GM21528 (cell line): ENCODE measurements around the gene MPZL2.

Source experiments
- ATAC-seq: cut with Tn5 transposase; IDR thresholded peaks from one replicate; pipeline ENCODE4 v1.9.1; 2021; ENCODE audit warnings: mild to moderate bottlenecking, moderate library complexity; ENCODE audit not compliant: unreplicated experiment, low FRiP score

The MPZL2 gene

DNA sequence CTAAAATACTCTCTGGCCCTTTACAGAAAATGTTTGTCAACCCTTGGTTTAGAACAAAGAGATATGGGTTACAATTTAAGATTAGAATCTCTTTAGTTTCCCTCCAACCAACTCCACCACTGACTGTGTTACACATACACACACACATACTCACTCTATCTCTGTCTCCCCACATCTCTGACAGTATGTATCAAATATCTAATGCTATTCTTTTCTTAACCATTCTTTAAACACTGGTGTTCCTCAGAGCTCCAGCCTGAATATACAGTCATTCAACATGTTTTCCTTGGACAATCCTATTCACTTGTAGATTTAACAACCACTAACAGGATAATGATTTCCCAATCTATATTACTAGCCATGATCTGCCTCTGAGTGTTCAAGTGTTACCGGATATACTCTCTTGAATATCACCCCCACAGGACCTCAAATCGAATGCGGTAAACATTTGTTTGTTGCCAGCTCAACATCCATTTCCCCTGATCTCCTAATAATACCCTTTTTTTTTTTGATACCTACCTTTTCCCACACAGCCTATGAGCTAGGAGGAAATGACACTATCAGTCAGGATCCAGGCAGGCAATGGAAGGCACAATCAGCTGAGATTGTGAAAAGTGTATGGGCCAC, 18.0 kb downstream of the MPZL2 start:
- ATAC-seq: no peak

DNA sequence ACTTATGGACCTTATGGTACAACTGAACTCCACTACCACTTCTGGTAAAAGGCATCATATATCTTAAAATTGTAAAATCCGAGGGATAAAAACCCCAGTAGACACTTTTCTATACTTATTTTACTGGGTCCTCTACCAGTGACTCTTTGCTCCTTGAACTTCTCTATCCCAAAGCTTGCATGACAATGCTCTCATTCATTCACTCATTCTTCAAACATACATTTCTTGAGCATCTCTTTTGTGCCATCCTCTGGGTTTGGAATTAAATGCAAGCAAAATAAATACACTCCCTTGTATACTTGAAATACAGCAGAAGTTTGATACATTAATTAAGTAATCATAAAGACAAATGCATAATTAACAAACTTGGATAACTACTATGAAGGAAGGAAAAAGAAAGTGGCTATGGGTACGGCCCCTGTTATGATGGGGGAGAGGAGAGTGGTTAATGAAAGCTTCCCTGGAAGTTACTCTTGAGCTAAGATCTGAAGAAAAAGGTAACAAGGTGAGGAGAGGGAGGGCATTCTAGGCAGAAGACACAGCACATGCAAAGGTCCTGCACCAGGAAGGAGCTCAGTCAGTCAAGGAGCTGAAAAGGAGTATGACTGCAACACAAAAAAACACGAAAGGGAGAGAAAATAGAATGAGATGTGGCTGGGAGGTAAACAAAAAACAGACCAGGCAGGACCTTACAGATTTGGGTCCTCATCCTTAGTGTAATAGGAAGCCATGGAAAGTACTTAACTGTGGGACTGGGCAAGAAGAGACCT, 19.9 kb downstream of the MPZL2 start:
- no peak for ATAC-seq

DNA sequence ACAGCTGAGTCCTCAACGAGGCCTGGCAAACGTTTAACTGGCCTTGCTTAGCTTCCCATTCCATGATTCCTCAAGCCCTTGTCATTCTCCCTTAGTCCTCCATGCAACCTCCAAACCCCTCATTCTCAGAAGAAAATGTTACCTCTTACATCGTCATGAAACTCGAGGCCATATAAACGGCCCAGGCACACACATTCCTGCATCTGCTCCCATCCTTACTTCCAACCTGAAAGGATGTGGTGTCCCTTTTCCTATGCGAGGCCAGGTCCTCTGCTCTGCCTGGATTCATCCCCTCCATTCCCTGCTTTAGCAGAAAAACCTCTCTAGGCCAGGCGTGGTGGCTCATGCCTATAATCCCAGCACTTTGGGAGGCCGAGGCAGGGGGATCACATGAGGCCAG, 20.9 kb downstream of the MPZL2 start:
- ATAC-seq: no peak

DNA sequence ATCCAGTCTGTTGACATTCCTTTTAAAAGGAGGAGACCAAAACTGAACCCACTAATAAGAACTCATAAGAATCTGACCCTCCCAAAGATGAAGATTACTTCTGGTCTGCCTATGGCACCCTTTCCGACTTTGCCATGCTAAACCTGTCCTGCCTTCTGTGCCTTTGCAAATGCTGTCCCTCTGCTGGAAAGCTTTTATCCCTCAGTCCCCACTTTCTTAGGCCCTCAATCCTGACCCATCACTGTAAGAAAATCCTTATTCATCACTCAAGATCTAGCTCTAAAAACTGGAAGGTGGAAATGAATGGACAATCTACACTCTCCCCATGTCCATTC, 22.4 kb downstream of the MPZL2 start:
- no peak for ATAC-seq

DNA sequence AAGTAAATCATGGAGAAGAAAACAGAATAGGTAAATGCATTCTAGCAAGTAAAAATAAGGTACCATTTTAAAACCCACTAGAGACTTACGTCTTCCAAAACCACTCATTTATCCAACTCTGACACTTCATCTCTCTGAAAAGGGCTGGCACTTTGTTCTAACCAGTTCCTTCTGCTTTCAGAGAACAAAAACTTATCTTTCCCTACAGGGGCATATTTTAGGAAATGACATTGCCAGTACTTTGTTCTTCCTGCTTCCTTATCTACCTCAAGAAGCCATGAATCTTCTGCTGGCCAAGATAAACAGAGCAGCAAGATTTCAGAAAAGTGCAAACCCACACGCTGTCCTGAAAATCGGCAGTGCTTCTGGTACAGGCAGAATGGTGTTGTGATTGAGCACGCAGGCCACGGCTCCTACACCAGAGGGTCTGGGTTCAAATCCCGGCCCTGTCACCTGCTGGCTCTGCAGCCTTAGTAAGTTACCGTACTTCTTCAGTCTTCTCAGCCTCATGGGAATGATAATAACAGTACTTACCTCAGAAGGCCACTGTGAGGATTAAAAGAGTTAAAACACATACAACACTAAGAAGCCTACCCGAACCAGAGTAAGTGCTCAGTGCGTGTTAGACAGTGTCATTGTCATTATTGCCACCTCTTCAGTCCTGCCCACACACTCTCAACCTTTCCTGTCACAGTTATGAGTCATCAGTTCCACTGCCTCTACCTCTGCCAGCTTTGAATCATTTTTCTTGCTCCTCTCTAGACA, 22.9 kb downstream of the MPZL2 start:
- no peak for ATAC-seq

DNA sequence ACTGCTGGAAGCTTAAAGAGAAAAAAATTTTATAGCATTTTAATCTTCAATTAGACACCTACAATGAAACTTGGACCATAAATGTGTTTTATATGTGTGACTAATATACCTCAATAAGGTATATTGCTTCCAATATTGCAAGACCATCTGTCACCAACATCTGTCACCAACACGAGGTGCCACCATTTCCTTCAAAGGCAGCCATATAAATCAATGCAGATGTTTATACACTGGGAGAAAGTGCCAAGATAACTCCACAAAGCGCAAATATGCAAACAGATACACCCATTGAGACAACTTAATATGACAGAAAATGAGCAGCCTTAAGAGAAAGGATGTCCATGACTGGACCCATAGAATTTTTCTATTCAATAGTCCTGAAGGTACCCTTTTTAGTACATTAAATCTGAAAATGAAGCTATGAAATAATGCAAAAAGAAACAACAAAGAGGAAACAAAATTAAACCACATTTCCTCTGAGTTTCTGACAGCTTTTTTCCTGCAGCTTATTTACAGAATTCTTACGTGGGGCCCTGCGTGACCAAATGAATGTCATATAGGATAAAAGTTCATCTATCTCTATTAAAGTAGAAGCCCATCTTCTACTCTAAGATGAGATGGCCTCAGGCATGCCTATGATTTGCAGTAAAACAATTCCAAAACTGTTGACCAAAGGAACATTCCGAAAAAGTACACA, 24.4 kb downstream of the MPZL2 start:
- no peak for ATAC-seq

DNA sequence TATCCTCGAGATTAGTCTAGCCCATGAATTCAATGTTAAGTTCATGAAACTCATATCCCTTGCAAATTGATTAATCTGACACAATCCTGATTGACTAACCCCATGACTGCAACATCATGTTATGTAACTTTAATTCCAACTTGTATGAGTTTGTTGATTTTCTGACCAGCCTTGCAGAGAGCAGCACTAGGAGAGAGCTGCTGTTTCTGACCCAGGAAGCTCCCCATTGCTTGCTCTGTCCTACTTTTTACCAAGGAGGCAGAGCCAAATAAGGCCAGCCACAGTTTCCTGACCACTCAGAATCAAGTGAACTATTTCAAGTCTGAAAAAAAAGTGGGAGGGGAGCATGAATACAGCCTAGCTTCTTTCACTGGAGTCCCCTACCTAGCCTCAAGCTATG, 25.2 kb downstream of the MPZL2 start:
- no peak for ATAC-seq

DNA sequence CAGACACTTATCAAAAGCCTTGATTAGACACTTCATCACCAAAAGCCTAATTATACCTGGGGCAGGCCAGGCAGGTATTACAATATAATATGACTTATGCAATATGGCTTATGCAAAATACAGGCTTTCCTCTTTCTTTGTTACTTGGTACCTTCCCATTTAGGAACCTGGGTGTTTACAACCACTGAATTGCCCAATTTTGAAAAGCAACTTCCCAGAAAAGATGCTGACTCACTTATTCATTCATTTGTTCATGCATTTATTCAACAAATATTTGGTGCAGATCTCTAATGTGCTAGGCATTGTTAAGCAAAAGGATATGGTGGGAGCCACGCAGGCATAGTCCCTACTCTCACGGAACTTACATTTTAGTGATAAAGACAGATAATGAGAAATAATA, 25.7 kb downstream of the MPZL2 start:
- ATAC-seq: no peak

DNA sequence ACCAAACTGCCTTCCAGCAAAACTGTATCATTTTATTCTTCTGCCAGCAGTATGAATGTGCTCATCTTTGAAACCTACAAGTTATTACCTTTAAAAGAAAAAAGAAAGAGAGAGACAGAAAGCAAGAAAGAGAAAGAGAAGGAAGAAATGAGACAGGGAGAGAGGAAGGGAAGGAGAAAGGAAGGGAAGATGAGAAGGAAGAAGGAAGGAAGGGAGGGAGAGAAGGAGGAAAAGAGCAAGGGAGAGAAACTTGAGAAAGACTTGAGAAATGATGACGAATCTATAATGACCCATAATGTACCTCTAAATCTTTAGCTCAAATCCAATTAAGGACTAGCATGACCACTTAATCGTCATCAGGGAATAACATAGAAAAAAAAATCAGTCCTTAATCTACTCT, 27.9 kb downstream of the MPZL2 start:
- ATAC-seq: no peak

DNA sequence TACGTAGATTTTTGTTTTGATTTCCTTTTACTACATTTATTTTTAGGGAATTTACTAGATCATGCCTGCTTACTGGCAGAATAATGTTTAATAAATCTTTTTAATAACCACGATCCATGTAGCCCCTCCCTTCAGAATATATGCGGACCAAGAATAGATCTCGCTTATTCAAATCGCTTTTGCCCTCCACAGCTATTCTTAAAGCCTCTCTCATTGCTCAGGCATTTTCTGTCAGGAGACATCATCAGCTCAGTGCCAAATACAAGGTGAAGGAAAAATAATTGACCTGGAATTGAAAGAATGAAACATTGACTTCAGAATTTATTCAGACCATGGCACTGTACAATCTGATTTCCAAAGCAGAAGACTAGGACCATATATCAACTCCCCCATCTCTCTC, 29.3 kb downstream of the MPZL2 start:
- ATAC-seq: no peak

DNA sequence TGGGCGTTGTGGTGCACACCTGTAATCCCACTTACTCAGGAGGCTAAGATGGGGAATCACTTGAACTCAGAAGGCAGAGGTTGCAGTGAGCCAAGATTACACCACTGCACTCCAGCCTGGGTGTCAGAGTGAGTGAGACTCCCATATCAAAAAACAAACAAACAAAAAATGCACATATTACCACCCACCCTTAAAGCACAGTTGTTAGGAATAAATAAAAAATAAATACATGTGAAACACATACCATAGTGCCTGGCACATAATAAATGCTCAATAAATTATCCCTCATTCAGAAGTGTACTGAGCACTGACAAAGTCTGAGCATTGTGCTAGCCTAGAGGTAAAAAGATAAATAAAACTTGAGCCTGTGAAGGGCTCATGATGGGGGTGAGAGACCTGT, 30.2 kb downstream of the MPZL2 start:
- ATAC-seq: no peak

DNA sequence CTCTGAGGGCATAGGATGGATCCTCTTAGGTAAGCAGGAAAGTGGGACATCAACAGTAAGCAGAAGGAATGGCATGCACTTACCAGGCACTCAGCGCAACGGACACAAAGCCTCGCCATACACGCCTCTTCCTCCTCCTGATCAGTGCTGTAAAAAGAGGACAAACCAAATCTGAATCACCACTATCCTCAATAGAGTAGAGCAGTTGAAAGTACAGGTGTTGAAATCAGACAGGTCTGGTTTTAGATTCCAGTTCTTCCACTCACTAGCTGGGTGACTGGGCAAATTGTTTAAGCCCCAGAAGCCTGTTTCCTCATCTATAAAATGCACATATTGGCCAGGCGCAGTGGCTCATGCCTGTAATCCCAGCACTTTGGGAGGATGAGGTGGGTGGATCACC, 30.7 kb downstream of the MPZL2 start:
- ATAC-seq: no peak

DNA sequence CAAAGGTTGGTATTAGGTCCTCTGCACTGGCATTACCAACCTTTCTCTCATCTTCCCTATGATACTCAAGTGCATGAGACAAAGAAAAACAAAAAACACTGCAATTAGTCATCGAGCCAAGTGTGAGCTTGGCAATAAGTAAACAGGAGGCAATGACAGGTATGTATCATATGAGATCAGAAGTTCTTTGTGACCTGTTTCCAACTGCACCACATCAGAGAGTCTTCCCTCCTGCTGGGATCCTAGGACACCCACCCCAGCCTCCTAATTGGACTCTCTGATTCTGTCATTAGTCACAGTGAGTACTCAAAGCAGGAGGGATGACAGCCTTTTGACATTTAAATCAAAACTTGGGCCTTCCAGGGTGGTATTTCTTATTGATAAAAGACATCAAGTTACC, 31.4 kb downstream of the MPZL2 start:
- no peak for ATAC-seq

DNA sequence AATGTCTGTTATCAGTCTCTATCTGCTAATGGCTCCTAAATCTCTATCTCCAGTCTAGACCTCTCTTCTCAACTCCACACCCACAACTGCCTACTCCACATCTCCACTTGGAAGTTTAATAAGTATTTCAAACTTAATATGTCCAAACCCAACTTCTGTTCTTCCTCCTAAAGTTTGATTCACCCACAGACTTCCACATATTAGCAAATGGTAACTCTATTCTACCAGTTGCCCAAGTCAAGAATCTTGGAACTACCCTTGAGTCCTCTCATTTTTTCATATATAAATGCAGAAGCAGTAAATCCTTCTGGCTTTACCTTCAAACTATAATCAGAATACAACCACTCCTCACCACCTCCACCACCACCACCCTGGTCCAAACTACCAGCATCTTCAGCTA, 32.6 kb downstream of the MPZL2 start:
- ATAC-seq: no peak

DNA sequence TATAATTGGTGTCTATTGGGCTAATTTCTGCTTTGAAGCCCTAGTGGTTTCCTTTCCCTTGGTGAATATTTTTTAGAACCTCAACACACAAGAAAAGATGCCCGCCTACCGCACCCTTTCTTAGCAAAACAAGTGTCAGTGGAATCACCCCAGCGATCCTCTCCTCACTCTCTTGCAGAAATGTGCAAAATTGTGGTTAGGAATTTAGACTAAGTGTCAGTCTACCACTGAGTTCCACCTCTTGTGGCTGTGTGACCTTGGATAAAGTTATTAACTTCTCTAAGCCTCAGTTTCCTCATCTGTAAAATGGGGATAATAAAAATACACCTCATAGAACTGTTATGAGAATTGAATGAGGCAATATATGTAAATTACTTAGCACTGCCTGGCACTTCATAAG, 34.0 kb downstream of the MPZL2 start:
- no peak for ATAC-seq

DNA sequence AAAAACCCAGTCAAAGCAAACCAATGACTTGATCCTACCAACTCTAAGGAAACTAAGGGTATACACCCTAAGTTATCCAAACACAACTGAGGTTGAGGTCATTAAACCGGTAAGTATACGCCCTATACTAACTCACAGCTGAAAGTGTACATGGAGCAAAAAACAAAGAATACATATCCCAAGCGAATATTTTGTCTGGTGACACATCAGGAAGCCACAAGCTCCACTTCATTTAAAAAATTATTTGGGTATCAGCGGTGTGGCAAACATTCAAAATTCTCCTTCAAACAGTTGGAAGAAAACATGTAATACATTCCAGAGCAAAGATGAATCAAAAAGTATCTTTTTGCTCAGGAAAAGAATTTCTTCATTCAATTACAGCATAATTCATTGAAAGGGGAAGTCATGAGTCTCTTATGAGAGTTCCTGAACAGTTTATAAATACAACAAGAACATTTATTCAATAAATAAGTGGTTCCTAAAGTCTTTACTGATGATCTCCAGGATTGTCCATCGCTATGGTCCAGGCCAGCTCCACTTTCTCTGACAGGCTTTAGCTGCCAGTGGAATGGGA, 34.7 kb downstream of the MPZL2 start:
- ATAC-seq: no peak

DNA sequence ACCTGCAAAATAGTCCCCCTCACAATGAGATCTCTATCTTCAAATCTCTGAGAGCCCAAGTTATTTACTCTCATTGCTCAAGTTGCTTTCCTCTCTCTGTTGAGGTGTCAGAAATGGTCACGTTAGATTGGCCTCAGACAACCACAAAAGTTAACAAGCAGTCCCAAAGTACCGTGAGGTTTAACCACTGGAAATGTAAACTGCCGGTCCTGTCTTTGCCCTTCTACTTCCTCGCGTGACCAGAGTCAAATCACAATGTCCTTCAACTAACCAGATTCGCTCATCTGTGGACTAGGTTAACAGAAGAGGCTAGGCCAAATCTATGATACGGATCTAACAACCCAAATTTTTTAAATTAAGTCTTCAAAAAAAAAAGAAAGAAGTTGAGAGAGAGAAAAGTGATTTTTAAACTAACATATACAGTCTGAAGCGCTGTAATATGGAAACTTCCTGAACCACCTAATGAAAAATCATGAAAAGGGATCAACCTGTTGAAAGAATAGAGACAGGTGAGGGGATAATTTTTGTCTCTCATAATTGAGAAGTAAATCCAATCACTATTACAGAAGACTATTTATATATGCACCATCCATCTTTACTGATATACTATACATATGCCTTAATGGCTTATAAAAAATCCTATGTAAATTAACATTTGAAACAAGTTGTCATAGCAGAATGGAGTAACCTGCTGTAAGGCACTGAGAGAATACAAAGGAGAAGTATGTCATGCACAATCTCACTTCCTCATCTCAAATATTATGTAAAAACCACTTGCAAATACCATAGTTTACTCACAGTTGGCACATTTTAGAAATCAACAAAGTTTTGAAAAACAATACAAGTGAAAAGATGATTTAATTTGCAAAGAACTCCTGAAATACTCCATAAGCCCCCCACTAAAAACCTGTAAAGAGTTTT, 36.0 kb downstream of the MPZL2 start:
- peak; percentile 67 for ATAC-seq

DNA sequence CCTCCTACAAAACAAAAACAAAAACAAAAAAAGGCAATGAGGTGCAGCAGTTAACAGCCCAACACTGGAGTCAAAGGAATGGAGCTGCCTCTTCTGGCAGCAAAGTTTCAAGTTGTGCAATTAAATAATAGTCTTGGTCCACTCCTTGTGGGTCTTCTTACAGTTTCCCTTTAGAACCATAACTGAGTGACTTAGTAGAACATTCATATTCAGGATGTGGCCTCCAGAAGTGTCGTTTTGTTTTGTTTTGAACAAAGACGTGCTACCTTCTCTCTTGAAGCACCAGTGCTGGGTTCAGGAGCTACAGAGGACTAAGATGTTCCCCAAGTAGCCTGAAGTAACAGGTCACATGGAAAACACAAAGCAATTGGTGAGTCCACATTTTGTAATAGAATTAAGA, 37.3 kb downstream of the MPZL2 start:
- ATAC-seq: no peak

DNA sequence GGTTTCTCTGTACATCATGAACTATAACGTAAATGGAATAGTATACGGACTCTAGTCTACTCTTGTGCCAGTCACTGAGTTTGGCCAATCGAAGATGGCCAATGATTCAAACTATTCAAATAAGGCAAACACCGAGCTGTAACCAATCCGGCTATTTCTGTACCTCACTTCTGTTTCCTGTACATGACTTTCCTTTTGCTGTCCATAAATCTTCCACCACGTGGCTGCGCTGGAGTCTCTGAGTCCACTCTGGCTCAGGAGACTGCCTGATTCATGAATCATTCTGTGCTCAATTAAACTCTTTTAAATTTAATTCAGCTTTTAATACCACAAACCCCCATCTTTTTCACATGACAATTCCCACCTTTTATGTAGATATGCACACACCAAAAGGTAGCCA, 37.8 kb downstream of the MPZL2 start:
- no peak for ATAC-seq
